ENCODE results near the gene TADA3.

TADA3 gene

GRCh38 chr3:9825451-9826040 is 33.3 kb upstream of the TADA3 start:
- Histone ChIP-seq H3K27me3 (replicated peaks; ENCODE audit: insufficient read depth, low read length) (no peaks in the 10 kb centered on the region), H3K9me2 (replicated peaks; ENCODE audit: insufficient read depth, low read length) (no peaks in the 10 kb centered on the region), H2AFZ (ENCODE audit: low read length) (no peak overlapping the region), H3K9me3 (replicated peaks; ENCODE audit: insufficient read depth, low read length) (no peaks in the 10 kb centered on the region), H4K20me1 (ENCODE audit: insufficient read depth, low read length) (no peaks in the 10 kb centered on the region), H3K4me2 (ENCODE audit: low read depth, low read length) (no peak overlapping the region), H3K27ac (ENCODE audit: low read length) (no peak overlapping the region), H3K36me3 (replicated peaks; ENCODE audit: insufficient read depth, low read length) (no peaks in the 10 kb centered on the region), H3K4me1 (ENCODE audit: low read length) (no peaks in the 10 kb centered on the region), H3K4me3 (ENCODE audit: low read length) (no peak overlapping the region), H3K79me2 (ENCODE audit: low read length) (no peaks in the 10 kb centered on the region), H3F3A (ENCODE audit: insufficient read depth, low read length) (no peaks in the 10 kb centered on the region), H3K9ac (ENCODE audit: low read length) (no peak overlapping the region)
- TF ChIP-seq, protein P1, sequence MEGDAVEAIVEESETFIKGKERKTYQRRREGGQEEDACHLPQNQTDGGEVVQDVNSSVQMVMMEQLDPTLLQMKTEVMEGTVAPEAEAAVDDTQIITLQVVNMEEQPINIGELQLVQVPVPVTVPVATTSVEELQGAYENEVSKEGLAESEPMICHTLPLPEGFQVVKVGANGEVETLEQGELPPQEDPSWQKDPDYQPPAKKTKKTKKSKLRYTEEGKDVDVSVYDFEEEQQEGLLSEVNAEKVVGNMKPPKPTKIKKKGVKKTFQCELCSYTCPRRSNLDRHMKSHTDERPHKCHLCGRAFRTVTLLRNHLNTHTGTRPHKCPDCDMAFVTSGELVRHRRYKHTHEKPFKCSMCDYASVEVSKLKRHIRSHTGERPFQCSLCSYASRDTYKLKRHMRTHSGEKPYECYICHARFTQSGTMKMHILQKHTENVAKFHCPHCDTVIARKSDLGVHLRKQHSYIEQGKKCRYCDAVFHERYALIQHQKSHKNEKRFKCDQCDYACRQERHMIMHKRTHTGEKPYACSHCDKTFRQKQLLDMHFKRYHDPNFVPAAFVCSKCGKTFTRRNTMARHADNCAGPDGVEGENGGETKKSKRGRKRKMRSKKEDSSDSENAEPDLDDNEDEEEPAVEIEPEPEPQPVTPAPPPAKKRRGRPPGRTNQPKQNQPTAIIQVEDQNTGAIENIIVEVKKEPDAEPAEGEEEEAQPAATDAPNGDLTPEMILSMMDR (IDR thresholded peaks at IDR 0.05; ENCODE audit: low read length), result no peak
- TF ChIP-seq EZH2phosphoT487 (IDR thresholded peaks at IDR 0.05; ENCODE audit: low read length), result no peak
- TF ChIP-seq EZH2 (optimal IDR thresholded peaks at IDR 0.05; ENCODE audit: low read depth, low read length), result no peak
- DNase-seq, result no peak

GRCh38 chr3:9820946-9821345 is 28.7 kb upstream of the TADA3 start:
- Histone ChIP-seq H3K36me3 (replicated peaks; ENCODE audit: insufficient read depth, low read length) (no peaks in the 10 kb centered on the region), H2AFZ (ENCODE audit: low read length) (no peak overlapping the region), H3K79me2 (ENCODE audit: low read length) (no peaks in the 10 kb centered on the region), H3K4me2 (ENCODE audit: low read depth, low read length) (no peak overlapping the region), H3K9ac (ENCODE audit: low read length) (no peak overlapping the region), H3K4me3 (ENCODE audit: low read length) (no peak overlapping the region), H3F3A (ENCODE audit: insufficient read depth, low read length) (no peaks in the 10 kb centered on the region), H3K9me3 (replicated peaks; ENCODE audit: insufficient read depth, low read length) (no peaks in the 10 kb centered on the region), H3K27me3 (replicated peaks; ENCODE audit: insufficient read depth, low read length) (no peaks in the 10 kb centered on the region), H3K9me2 (replicated peaks; ENCODE audit: insufficient read depth, low read length) (no peaks in the 10 kb centered on the region), H3K4me1 (ENCODE audit: low read length) (no peaks in the 10 kb centered on the region), H3K27ac (ENCODE audit: low read length) (no peak overlapping the region), H4K20me1 (ENCODE audit: insufficient read depth, low read length) (no peaks in the 10 kb centered on the region)
- TF ChIP-seq, protein P1 (IDR thresholded peaks at IDR 0.05; ENCODE audit: low read length), result no peak
- DNase-seq, result no peak

DNA sequence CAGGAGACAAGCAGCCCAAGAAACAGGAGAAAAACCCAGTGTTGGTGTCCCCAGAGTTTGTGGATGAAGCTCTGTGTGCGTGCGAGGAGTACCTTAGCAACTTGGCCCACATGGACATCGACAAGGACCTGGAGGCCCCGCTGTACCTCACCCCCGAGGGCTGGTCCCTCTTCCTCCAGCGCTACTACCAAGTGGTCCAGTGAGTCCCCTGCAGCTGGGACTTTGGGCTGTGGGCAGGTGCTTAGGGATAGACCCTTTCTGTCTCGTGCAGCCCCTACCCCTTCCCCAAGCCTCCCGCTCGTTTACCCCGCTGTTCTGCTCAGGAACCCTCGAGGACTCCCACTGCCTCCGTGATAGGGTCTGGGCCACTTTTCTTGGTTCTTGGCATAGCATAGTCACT is 28.3 kb upstream of the TADA3 start:
- Histone ChIP-seq H3K36me3 (replicated peaks; ENCODE audit: insufficient read depth, low read length) (no peaks in the 10 kb centered on the region), H3K79me2 (ENCODE audit: low read length) (no peaks in the 10 kb centered on the region), H3K4me2 (ENCODE audit: low read depth, low read length) (no peak overlapping the region), H4K20me1 (ENCODE audit: insufficient read depth, low read length) (no peaks in the 10 kb centered on the region), H3K27ac (ENCODE audit: low read length) (no peak overlapping the region), H2AFZ (ENCODE audit: low read length) (no peak overlapping the region), H3F3A (ENCODE audit: insufficient read depth, low read length) (no peaks in the 10 kb centered on the region), H3K9me2 (replicated peaks; ENCODE audit: insufficient read depth, low read length) (no peaks in the 10 kb centered on the region), H3K9ac (ENCODE audit: low read length) (no peak overlapping the region), H3K4me1 (ENCODE audit: low read length) (no peaks in the 10 kb centered on the region), H3K4me3 (ENCODE audit: low read length) (no peak overlapping the region), H3K9me3 (replicated peaks; ENCODE audit: insufficient read depth, low read length) (no peaks in the 10 kb centered on the region), H3K27me3 (replicated peaks; ENCODE audit: insufficient read depth, low read length) (no peaks in the 10 kb centered on the region)
- DNase-seq, result no peak
- TF ChIP-seq EZH2phosphoT487 (IDR thresholded peaks at IDR 0.05; ENCODE audit: low read length), result no peak
- no peak for TF ChIP-seq EZH2 (optimal IDR thresholded peaks at IDR 0.05; ENCODE audit: low read depth, low read length)
- TF ChIP-seq, protein P1 (IDR thresholded peaks at IDR 0.05; ENCODE audit: low read length), result no peak

Data from MM.1S (cell line).